Omental fat pad (tissue), 4 donors: ENCODE data around the gene UNKL. TPM values are rescaled to one million over a fixed set of nuclear protein-coding genes. Genes with fewer than 3 reads are reported as not detected.

ENCODE experiments used
- ATAC-seq: fragments of 150-250 bp; one replicate; pipeline ENCODE4 v1.9.1; 2016; ENCODE audit warnings: mild to moderate bottlenecking, moderate library complexity; ENCODE audit not compliant: low FRiP score
- DNase-seq: peaks from one replicate; pipeline ENCODE4 v3.0.0-alpha.2; 2019; ENCODE audit warnings: low spot score
- total RNA-seq, 4 donors: library from RNA; depleted of rRNA; stranded (reverse); fragments of >200 nt; gene quantifications; one replicate each; pipeline ENCODE4 v1.1.0, GENCODE V29; 2016
- TF ChIP-seq, protein P1 (sequence below), 3 donors: fragments of 450-650 bp; IDR thresholded peaks; one replicate each; pipeline ENCODE4 v1.5.1; 2016 to 2017; ENCODE audit warnings: antibody characterized with exemption in 3 of 3, mild to moderate bottlenecking in 3 of 3, moderate library complexity in 2 of 3

The UNKL gene
- total RNA-seq, 4 donors from 2014 or later = 8.6 to 36.9 (median 14.2) TPM

DNA sequence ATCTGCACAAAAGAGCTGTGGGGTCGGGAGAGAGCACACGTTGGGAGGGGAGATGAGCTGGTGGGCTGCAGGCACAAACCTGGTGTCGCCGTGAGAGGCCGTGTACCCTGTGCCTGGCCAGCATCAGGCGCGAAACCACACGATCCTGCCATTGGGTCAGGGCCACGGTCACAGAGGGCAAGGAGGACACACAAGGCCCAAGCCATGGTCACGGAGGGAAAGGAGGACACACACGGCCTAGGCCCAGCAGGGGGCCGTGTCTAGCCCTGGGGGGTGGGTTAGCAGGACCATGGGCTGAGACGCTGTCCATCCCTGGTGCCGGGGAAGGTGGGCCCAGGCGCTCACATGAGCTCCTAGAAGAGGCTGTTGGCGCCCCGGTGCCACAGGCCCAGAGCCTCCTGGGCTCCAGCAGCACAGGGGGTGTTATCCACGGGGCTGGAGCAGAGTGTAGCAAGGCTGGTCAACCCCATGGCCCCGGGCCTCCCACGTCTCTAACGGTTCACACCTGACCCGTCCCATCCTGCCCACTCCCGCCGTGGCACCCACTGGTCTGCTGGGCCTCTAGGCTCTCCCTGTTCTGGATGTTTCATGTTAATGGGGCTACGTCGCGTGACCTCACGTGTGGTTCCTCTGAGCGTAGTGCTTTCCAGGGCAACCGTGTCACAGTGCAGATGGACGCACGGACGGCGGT lies 37.3 kb upstream of the UNKL start:
- DNase-seq = no peak
- ATAC-seq = no peak
- TF ChIP-seq, protein P1, sequence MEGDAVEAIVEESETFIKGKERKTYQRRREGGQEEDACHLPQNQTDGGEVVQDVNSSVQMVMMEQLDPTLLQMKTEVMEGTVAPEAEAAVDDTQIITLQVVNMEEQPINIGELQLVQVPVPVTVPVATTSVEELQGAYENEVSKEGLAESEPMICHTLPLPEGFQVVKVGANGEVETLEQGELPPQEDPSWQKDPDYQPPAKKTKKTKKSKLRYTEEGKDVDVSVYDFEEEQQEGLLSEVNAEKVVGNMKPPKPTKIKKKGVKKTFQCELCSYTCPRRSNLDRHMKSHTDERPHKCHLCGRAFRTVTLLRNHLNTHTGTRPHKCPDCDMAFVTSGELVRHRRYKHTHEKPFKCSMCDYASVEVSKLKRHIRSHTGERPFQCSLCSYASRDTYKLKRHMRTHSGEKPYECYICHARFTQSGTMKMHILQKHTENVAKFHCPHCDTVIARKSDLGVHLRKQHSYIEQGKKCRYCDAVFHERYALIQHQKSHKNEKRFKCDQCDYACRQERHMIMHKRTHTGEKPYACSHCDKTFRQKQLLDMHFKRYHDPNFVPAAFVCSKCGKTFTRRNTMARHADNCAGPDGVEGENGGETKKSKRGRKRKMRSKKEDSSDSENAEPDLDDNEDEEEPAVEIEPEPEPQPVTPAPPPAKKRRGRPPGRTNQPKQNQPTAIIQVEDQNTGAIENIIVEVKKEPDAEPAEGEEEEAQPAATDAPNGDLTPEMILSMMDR (IDR thresholded peaks at IDR 0.05) = no peak

DNA sequence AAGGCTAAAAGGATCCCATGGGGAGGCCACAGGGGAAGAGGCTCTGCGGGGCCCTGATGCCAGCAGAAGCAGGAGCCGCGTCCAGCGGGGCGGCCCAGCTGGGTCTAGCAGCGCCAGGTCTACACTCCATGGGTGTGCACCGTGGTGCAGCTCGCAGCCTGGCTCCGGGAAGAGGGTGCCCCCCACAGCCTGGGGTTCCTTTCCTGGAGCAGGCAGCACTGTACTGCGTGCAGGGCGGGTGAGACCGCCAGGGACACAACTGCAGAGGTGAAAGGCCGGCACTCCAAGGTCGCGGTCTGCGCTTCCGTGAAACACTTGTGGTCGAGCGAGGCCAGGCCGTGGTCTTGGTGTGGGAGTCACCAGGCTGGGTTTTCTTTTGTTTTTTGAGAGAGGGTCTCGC lies 36.3 kb upstream of the UNKL start:
- TF ChIP-seq, protein P1 (IDR thresholded peaks at IDR 0.05) = no peak
- DNase-seq (no peak), ATAC-seq (no peak)

DNA sequence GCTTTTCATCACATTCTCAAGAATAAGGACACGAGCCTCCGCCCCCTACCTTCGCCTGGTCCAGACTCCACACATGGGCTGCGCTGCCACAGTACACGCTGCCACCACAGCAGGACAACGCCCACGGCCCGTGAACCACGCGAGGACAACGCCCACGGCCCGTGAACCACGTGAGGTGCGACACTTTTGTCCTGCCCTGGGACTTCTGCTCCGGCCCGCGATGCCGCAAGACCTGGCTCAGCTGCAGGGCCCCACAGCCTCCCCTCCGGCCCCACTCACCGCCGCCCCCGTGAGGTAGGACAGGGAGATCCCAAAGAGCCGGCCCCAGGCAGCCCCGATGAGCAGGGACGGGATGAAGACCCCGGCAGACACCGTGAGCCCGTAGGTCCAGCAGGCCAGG lies 35.7 kb upstream of the UNKL start:
- TF ChIP-seq, protein P1 (IDR thresholded peaks at IDR 0.05) = no peak
- DNase-seq = no peak
- ATAC-seq = no peak

DNA sequence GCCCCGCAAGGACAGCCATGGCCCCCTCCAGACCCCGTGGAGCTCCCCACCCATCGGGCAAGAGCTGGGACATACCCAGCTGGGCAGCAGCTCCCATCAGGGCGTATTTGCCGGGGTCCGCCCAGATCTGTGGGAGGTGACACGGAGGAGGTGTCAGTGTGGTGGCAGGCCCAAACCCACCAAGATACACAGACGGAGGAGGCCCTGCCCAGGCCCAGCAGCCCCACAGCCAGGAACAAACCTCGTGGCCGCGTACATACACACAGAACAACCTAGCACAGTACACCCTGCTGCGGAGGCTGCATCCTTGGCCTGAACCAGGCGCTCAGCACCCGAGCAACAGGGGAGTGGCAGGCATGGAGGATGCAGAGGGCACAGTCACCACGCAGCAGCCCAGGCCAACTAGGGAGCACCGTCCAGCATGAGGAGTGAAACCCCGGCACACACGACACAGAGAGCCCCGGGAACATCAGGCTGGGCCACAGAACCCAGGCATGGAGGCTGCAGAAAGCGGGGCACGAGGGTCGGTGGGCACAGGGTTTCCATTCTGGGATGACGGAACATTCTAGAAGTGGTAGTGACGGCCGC lies 34.8 kb upstream of the UNKL start:
- TF ChIP-seq, protein P1 (IDR thresholded peaks at IDR 0.05) = no peak
- ATAC-seq = no peak
- DNase-seq = no peak

DNA sequence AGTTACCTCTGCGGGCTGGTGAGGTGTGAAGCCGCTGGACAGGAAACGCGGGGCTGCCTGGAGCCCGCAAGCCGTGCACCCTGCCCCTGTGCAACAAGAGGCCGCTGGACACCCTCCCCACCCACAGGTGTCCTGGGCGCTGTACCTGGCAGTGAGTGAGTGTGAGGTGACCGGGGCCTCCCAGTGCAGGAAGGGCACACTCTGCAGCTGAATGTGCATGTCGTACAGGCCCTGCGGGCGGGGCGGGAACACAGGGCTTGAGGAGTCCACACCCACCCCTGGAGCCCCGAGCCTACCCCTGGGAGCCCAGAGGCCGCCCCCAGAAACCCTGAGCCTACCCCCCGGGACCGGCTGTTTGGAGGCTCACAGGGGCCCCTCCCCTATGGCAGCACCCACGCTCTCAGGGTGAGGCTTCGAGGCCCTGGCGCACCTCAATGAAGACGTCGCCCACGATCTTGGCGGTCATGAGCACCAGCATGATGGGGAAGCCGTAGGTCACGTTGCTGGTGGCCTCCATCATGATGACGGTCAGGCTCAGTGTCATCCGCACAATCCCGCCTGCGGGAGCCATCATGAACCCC lies 34.1 kb upstream of the UNKL start:
- ATAC-seq = no peak
- no peak for DNase-seq
- TF ChIP-seq, protein P1 (IDR thresholded peaks at IDR 0.05) = no peak

DNA sequence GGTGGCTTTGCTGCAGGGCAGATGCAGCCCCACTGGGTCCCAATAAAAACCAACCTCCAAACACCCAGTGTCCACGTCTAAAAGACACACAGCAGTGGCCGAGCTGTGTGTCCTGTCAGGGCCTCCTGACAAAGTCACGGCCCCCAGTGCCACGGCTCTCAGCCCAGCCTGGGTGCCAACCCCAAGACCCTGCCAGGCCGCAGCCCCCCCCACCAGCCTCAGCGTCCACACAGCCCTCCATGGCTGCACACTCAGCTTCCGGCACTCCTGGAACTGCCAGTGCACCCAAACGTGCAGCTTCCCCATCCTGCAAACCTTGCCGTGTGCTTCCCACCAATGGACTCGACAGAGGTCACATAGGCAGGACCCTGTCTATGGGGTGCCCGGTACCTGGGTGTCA lies 33.5 kb upstream of the UNKL start:
- DNase-seq (no peak), ATAC-seq (no peak)
- TF ChIP-seq, protein P1 (IDR thresholded peaks at IDR 0.05) = no peak
